Measurements from ENCODE around the gene COL27A1.

DNA sequence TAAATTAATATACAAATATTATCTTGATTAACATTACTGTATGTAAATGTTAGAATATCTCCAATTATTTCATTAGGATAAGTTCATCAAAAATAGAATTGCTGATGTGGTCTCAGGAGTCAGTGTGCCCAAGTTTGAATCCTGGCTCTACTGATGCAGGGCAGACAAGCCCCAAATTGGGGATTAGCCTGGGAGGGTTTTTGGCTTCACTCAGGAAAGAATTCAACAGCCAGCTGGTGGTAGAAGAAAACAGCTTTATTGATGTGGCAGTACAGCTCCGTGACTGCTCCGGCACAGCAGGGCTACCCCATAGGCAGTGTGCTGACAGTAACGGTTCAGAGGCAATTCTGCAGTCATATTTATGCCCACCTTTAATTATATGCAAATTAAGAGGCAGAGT, 32.5 kb downstream of the COL27A1 start:
- TF ChIP-seq, protein P1, sequence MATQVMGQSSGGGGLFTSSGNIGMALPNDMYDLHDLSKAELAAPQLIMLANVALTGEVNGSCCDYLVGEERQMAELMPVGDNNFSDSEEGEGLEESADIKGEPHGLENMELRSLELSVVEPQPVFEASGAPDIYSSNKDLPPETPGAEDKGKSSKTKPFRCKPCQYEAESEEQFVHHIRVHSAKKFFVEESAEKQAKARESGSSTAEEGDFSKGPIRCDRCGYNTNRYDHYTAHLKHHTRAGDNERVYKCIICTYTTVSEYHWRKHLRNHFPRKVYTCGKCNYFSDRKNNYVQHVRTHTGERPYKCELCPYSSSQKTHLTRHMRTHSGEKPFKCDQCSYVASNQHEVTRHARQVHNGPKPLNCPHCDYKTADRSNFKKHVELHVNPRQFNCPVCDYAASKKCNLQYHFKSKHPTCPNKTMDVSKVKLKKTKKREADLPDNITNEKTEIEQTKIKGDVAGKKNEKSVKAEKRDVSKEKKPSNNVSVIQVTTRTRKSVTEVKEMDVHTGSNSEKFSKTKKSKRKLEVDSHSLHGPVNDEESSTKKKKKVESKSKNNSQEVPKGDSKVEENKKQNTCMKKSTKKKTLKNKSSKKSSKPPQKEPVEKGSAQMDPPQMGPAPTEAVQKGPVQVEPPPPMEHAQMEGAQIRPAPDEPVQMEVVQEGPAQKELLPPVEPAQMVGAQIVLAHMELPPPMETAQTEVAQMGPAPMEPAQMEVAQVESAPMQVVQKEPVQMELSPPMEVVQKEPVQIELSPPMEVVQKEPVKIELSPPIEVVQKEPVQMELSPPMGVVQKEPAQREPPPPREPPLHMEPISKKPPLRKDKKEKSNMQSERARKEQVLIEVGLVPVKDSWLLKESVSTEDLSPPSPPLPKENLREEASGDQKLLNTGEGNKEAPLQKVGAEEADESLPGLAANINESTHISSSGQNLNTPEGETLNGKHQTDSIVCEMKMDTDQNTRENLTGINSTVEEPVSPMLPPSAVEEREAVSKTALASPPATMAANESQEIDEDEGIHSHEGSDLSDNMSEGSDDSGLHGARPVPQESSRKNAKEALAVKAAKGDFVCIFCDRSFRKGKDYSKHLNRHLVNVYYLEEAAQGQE (IDR thresholded peaks at IDR 0.05): no peak
- TF ChIP-seq, protein P2, sequence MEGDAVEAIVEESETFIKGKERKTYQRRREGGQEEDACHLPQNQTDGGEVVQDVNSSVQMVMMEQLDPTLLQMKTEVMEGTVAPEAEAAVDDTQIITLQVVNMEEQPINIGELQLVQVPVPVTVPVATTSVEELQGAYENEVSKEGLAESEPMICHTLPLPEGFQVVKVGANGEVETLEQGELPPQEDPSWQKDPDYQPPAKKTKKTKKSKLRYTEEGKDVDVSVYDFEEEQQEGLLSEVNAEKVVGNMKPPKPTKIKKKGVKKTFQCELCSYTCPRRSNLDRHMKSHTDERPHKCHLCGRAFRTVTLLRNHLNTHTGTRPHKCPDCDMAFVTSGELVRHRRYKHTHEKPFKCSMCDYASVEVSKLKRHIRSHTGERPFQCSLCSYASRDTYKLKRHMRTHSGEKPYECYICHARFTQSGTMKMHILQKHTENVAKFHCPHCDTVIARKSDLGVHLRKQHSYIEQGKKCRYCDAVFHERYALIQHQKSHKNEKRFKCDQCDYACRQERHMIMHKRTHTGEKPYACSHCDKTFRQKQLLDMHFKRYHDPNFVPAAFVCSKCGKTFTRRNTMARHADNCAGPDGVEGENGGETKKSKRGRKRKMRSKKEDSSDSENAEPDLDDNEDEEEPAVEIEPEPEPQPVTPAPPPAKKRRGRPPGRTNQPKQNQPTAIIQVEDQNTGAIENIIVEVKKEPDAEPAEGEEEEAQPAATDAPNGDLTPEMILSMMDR (IDR thresholded peaks at IDR 0.05): no peak
- no peak for TF ChIP-seq RAD21 (conservative IDR thresholded peaks at IDR 0.05 in 1 of 2, IDR thresholded peaks at IDR 0.05 in 1 of 2)
- TF ChIP-seq POLR2AphosphoS2 (conservative IDR thresholded peaks at IDR 0.05; ENCODE audit: low read length): no peak
- TF ChIP-seq HOXA7 (CRISPR knock-in tag; IDR thresholded peaks at IDR 0.05): no peak
- TF ChIP-seq POLR2A (IDR thresholded peaks at IDR 0.05; ENCODE audit: low read length): no peak
- no peak for TF ChIP-seq ESRRA (IDR thresholded peaks at IDR 0.05; ENCODE audit: borderline replicate concordance, low read length)
- TF ChIP-seq, protein P3, sequence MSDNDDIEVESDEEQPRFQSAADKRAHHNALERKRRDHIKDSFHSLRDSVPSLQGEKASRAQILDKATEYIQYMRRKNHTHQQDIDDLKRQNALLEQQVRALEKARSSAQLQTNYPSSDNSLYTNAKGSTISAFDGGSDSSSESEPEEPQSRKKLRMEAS (IDR thresholded peaks at IDR 0.05): no peak
- no peak for TF ChIP-seq EHF (CRISPR knock-in tag; IDR thresholded peaks at IDR 0.05)
- TF ChIP-seq, protein P4, sequence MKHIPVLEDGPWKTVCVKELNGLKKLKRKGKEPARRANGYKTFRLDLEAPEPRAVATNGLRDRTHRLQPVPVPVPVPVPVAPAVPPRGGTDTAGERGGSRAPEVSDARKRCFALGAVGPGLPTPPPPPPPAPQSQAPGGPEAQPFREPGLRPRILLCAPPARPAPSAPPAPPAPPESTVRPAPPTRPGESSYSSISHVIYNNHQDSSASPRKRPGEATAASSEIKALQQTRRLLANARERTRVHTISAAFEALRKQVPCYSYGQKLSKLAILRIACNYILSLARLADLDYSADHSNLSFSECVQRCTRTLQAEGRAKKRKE (CRISPR knock-in tag; IDR thresholded peaks at IDR 0.05; ENCODE audit: low read depth): no peak
- TF ChIP-seq TP53 (CRISPR knock-in tag; IDR thresholded peaks at IDR 0.05): no peak
- no peak for TF ChIP-seq JUN (IDR thresholded peaks at IDR 0.05)
- no peak for TF ChIP-seq CHD4 (IDR thresholded peaks at IDR 0.05; ENCODE audit: borderline replicate concordance)
- TF ChIP-seq, protein P5, sequence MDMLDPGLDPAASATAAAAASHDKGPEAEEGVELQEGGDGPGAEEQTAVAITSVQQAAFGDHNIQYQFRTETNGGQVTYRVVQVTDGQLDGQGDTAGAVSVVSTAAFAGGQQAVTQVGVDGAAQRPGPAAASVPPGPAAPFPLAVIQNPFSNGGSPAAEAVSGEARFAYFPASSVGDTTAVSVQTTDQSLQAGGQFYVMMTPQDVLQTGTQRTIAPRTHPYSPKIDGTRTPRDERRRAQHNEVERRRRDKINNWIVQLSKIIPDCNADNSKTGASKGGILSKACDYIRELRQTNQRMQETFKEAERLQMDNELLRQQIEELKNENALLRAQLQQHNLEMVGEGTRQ (IDR thresholded peaks at IDR 0.05): no peak

All from A549 (cell line).